A673 (cell line): Measurements from ENCODE around the gene MCF2L2. TPM values are rescaled to one million over a fixed set of nuclear protein-coding genes. Genes with fewer than 3 reads are reported as not detected.
"Not testable (repeated sequence)": the region's sequence is repeated elsewhere in the genome, so short reads cannot be mapped to it uniquely, and the experiment has no call there.

Source experiments
- BruUV-seq: library from RNA; stranded (reverse); fragments of 400-500 nt; replicated peaks from 2 replicates; lab custom pipeline; 2021; lab: Mats Ljungman, UMichigan
- CTCF ChIA-PET: fragments of 300-600 bp; sonication (Branson Sonifier 250); formaldehyde crosslinking; loops from one replicate; lab custom pipeline; 2022; ENCODE audit warnings: antibody characterized with exemption; lab: Charles Lee
- POLR2A ChIA-PET: fragments of 300-600 bp; sonication (Branson Sonifier 250); formaldehyde crosslinking; loops from one replicate; lab custom pipeline; 2022; ENCODE audit warnings: antibody characterized with exemption; ENCODE audit not compliant: low non-redundant PET; lab: Charles Lee
- DNase-seq: peaks from one replicate; pipeline ENCODE4 v3.0.0-alpha.2; 2015; ENCODE audit warnings: low spot score
- H3K27ac ChIP-seq: fragments of 200-600 bp; sonication (generic); 2 replicates; pipeline ENCODE4 v1.5.1; 2016; ENCODE audit warnings: mixed run types, low read depth, mild to moderate bottlenecking, mixed read lengths, antibody characterized with exemption, low read length; ENCODE audit not compliant: poor library complexity, severe bottlenecking
- H3K27me3 ChIP-seq: fragments of 200-600 bp; sonication (generic); replicated peaks from 2 replicates; pipeline ENCODE4 v1.6.1; 2017; ENCODE audit warnings: mixed run types, low read depth, mild to moderate bottlenecking, mixed read lengths, antibody characterized with exemption, low read length; ENCODE audit not compliant: insufficient read depth, poor library complexity
- H3K36me3 ChIP-seq: fragments of 200-600 bp; sonication (generic); 2 replicates; pipeline ENCODE4 v1.6.1; 2016; ENCODE audit warnings: mixed run types, mild to moderate bottlenecking, mixed read lengths, antibody characterized with exemption, low read length; ENCODE audit not compliant: insufficient read depth, poor library complexity, severe bottlenecking
- H3K4me1 ChIP-seq: fragments of 200-600 bp; sonication (generic); 2 replicates; pipeline ENCODE4 v1.6.1; 2017; ENCODE audit warnings: mixed run types, mild to moderate bottlenecking, mixed read lengths, antibody characterized with exemption, low read length; ENCODE audit not compliant: insufficient read depth, poor library complexity, severe bottlenecking
- H3K4me3 ChIP-seq: fragments of 200-600 bp; sonication (generic); 2 replicates; pipeline ENCODE4 v1.5.1; 2016; ENCODE audit warnings: low read depth, mixed run types, mild to moderate bottlenecking, mixed read lengths, low read length; ENCODE audit not compliant: poor library complexity, severe bottlenecking
- H3K9me3 ChIP-seq: fragments of 200-600 bp; sonication (generic); 2 replicates; pipeline ENCODE4 v1.6.1; 2016; ENCODE audit warnings: mixed run types, low read depth, mild to moderate bottlenecking, mixed read lengths, antibody characterized with exemption, low read length; ENCODE audit not compliant: poor library complexity, severe bottlenecking
- EZH2 ChIP-seq: fragments of 200-600 bp; sonication (generic); IDR thresholded peaks from 2 replicates; pipeline ENCODE4 v1.6.1; 2017; ENCODE audit warnings: borderline replicate concordance, low read depth, mild to moderate bottlenecking, mixed read lengths, antibody characterized with exemption, low read length; ENCODE audit not compliant: poor library complexity, severe bottlenecking
- intact Hi-C: fragments of 100-400 bp; cut with micrococcal nuclease; formaldehyde crosslinking; loops from one replicate; pipeline ENCODE4 v1.10.0; 2022; ENCODE audit not compliant: unreplicated experiment
- total RNA-seq: library from RNA; stranded (reverse); gene quantifications from 2 replicates; pipeline ENCODE4 v1.2.3, GENCODE V29; 2021
- TF ChIP-seq, protein P1 (sequence below): fragments of 300-800, 200-600 bp; sonication (generic); conservative IDR thresholded peaks from 2 replicates; pipeline ENCODE4 v1.5.1; 2017; ENCODE audit warnings: low read depth, mild to moderate bottlenecking, antibody characterized with exemption, low read length, moderate library complexity, mixed read lengths

MCF2L2 gene
- total RNA-seq, 1 experiment from 2014 or later, result not detected

DNA sequence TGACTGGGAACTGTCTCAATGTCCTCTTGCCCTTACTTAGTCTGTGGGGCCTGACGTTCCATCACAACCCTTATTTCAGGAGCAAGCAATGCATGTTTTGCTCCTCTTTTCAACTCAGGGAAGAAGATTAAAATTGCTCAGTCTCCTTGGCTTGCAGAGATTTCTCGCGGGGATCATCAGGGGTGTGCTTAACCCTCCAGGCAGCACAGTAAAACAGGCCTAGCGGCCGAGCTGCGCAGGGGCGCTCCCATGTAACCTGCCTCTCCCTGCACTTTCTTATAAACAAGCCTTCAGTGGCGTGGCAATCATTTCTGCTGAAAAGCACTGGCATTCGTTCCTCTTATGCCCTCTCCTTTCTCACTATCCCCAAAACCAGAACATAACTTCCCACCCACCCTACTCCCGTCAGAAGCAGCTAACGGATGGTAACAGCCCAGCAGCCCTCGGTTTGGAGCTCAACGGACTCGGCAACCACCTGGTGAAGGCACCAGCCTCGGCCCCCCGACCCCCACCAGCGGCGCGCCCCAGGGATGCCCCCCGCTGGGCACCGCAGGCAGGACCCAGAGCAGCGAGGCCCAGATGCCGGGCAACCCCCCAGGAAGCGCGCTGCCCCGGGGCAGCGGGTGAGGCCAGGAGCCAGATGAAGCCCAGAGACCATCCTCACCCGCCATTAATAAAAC lies 1.1 kb downstream of the MCF2L2 start:
- H3K27me3 ChIP-seq, result peaks cover 65% of the 10 kb centered on the region
- DNase-seq, result no peak
- TF ChIP-seq, protein P1, sequence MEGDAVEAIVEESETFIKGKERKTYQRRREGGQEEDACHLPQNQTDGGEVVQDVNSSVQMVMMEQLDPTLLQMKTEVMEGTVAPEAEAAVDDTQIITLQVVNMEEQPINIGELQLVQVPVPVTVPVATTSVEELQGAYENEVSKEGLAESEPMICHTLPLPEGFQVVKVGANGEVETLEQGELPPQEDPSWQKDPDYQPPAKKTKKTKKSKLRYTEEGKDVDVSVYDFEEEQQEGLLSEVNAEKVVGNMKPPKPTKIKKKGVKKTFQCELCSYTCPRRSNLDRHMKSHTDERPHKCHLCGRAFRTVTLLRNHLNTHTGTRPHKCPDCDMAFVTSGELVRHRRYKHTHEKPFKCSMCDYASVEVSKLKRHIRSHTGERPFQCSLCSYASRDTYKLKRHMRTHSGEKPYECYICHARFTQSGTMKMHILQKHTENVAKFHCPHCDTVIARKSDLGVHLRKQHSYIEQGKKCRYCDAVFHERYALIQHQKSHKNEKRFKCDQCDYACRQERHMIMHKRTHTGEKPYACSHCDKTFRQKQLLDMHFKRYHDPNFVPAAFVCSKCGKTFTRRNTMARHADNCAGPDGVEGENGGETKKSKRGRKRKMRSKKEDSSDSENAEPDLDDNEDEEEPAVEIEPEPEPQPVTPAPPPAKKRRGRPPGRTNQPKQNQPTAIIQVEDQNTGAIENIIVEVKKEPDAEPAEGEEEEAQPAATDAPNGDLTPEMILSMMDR, result no peak
- TF ChIP-seq EZH2, result no peak
- no peaks in the 10 kb centered on the region for H3K36me3 ChIP-seq
- intact Hi-C loops, result no loop called here
- ChIA-PET CTCF (no interaction called here), POLR2A (no interaction called here)
- no TSS peak for BruUV-seq
- H3K27ac ChIP-seq, result no peak overlapping the region
- no peaks in the 10 kb centered on the region for H3K9me3 ChIP-seq
- H3K4me3 ChIP-seq, result no peak overlapping the region
- no peaks in the 10 kb centered on the region for H3K4me1 ChIP-seq

DNA sequence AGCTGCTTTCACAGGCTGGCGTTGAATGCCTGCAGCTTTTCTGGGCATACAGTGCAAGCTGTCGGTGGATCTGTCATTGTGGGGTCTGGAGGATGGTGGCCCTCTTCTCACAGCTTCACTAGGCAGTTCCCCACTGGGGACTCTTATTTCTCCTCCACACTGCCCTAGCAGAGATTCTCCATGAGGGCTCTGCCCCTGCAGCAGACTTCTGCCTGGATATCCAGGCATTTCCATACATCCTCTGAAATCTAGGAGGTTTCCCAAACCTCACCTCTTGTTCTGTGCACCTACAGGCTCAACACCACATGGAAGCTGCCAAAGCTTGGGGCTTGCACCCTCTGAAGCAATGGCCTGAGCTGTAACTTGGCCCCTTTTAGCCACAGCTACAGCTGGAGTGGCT lies 9.6 kb downstream of the MCF2L2 start:
- intact Hi-C loops, H3K9me3 ChIP-seq, DNase-seq, BruUV-seq, H3K4me3 ChIP-seq, H3K27me3 ChIP-seq, H3K4me1 ChIP-seq, H3K27ac ChIP-seq, CTCF ChIA-PET, H3K36me3 ChIP-seq, POLR2A ChIA-PET: not testable (repeated sequence)

DNA sequence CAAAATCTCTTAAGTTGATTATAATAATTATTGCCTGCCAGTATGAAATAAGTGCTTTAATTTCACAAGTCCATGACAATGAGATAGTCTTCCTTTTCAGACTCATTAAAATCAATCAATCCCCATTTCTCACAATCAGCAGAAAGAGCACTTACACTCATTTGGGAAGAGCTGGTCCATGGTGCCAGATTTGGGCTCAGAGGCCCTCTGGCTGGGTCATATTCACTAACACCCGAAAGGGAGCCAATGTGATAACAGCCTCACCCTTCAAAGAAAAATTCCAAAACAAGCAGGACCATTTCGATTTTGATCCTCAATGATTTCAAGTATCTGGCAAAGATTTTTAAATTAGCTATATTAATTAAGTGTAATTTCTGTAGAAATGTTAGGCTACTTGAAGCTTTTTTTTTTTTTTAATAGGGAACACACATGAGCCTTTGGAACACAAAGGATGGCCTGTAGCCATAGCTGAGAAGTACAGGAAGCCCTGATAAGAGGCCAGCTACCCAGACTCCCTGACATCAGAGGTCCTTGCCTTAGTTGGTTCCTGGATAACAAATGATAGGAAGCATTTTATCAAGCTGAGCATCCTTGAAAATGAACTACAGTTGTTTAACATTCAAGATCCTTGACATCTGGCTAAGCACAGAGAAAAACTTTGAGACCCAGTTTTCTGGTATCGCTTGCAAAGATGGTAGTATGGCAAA lies 17.1 kb downstream of the MCF2L2 start:
- no peaks in the 10 kb centered on the region for H3K4me1 ChIP-seq
- BruUV-seq, result no TSS peak
- H3K27ac ChIP-seq, result no peak overlapping the region
- no peaks in the 10 kb centered on the region for H3K9me3 ChIP-seq
- DNase-seq, result no peak
- intact Hi-C loops, result no loop called here
- H3K36me3 ChIP-seq, result no peaks in the 10 kb centered on the region
- POLR2A ChIA-PET, result no interaction called here
- CTCF ChIA-PET, result interaction anchor here (0.6 kb wide), 1 partner anchor 295 kb away, joined by 3 read pairs; no protein-coding TSS in a partner anchor
- H3K27me3 ChIP-seq, result peaks cover 11% of the 10 kb centered on the region
- H3K4me3 ChIP-seq, result no peak overlapping the region
- no peak for TF ChIP-seq EZH2
- TF ChIP-seq, protein P1, result no peak
